ENCODE results near the gene FHIT. TPM values are rescaled to one million over a fixed set of nuclear protein-coding genes. Genes with fewer than 3 reads are reported as not detected.

FHIT gene
- total RNA-seq, 4 donors from 2014 or later = 8.8 to 35.6 (median 12.6) TPM

GRCh38 chr3:60509471-60509870 is 741.8 kb downstream of the FHIT start:
- no peaks in the 10 kb centered on the region for H3K9me3 ChIP-seq
- 82% methylated on average over 2 of the region's 2 CpGs for WGBS
- H3K36me3 ChIP-seq = no peaks in the 10 kb centered on the region
- H3K27ac ChIP-seq = no peak overlapping the region
- H3K4me3 ChIP-seq = no peak overlapping the region
- TF ChIP-seq POLR2A (IDR thresholded peaks at IDR 0.05) (no peak), CTCF (IDR thresholded peaks at IDR 0.05) (no peak), POLR2AphosphoS5 (IDR thresholded peaks at IDR 0.05) (no peak), EP300 (IDR thresholded peaks at IDR 0.05) (no peak)
- no peaks in the 10 kb centered on the region for H3K4me1 ChIP-seq
- no peak for DNase-seq (ENCODE audit: low spot score in 2 of 2)
- no peaks in the 10 kb centered on the region for H3K27me3 ChIP-seq

- Histone ChIP-seq H3K27ac (no peak overlapping the region), H3K4me1 (no peaks in the 10 kb centered on the region), H3K36me3 (no peaks in the 10 kb centered on the region), H3K9me3 (no peaks in the 10 kb centered on the region), H3K4me3 (no peak overlapping the region), H3K27me3 (no peaks in the 10 kb centered on the region)
- no peak for DNase-seq (ENCODE audit: low spot score in 2 of 2)
- TF ChIP-seq EP300 (IDR thresholded peaks at IDR 0.05) (no peak), POLR2AphosphoS5 (IDR thresholded peaks at IDR 0.05) (no peak), CTCF (IDR thresholded peaks at IDR 0.05) (no peak), POLR2A (IDR thresholded peaks at IDR 0.05) (no peak)
- 83% methylated on average over 1 of the region's 1 CpG for WGBS
Observed at GRCh38 chr3:60504827-60505457, 746.3 kb downstream of the FHIT start.

GRCh38 chr3:60501314-60501713 is 749.9 kb downstream of the FHIT start:
- Histone ChIP-seq H3K27ac (no peak overlapping the region), H3K27me3 (no peaks in the 10 kb centered on the region), H3K9me3 (no peaks in the 10 kb centered on the region), H3K4me1 (no peaks in the 10 kb centered on the region), H3K36me3 (no peaks in the 10 kb centered on the region), H3K4me3 (no peak overlapping the region)
- TF ChIP-seq POLR2A (IDR thresholded peaks at IDR 0.05) (no peak), POLR2AphosphoS5 (IDR thresholded peaks at IDR 0.05) (no peak), EP300 (IDR thresholded peaks at IDR 0.05) (no peak), CTCF (IDR thresholded peaks at IDR 0.05) (no peak)
- WGBS = 93% methylated on average over 6 of the region's 6 CpGs
- no peak for DNase-seq (ENCODE audit: low spot score in 2 of 2)

GRCh38 chr3:60497902-60498301 is 753.4 kb downstream of the FHIT start:
- DNase-seq (ENCODE audit: low spot score in 2 of 2) = no peak
- Histone ChIP-seq H3K9me3 (no peaks in the 10 kb centered on the region), H3K27me3 (no peaks in the 10 kb centered on the region), H3K4me3 (no peak overlapping the region), H3K27ac (no peak overlapping the region), H3K4me1 (no peaks in the 10 kb centered on the region), H3K36me3 (no peaks in the 10 kb centered on the region)
- TF ChIP-seq CTCF (IDR thresholded peaks at IDR 0.05) (no peak), POLR2A (IDR thresholded peaks at IDR 0.05) (no peak), EP300 (IDR thresholded peaks at IDR 0.05) (no peak), POLR2AphosphoS5 (IDR thresholded peaks at IDR 0.05) (no peak)
- 47% methylated on average over 1 of the region's 1 CpG for WGBS

- no peaks in the 10 kb centered on the region for H3K27me3 ChIP-seq
- TF ChIP-seq EP300 (IDR thresholded peaks at IDR 0.05) = no peak
- no peak for TF ChIP-seq POLR2AphosphoS5 (IDR thresholded peaks at IDR 0.05)
- TF ChIP-seq CTCF (IDR thresholded peaks at IDR 0.05) = no peak
- no peak for TF ChIP-seq POLR2A (IDR thresholded peaks at IDR 0.05)
- H3K4me3 ChIP-seq = no peak overlapping the region
- no peak overlapping the region for H3K27ac ChIP-seq
- DNase-seq (ENCODE audit: low spot score in 2 of 2) = no peak
- no peaks in the 10 kb centered on the region for H3K9me3 ChIP-seq
- no peaks in the 10 kb centered on the region for H3K36me3 ChIP-seq
- 81% methylated on average over 2 of the region's 2 CpGs for whole genome bisulfite sequencing
- H3K4me1 ChIP-seq = no peaks in the 10 kb centered on the region
Observed at GRCh38 chr3:60490992-60491391, 760.3 kb downstream of the FHIT start.

Measured in suprapubic skin (tissue), 4 donors.